BLaER1 treated with 17β-estradiol and CSF1 and Interleukin-3, amounts not matched to agents 10 nM and 100 nM (cell line): ENCODE measurements around the gene RPL28.
"Not testable (repeated sequence)": the region's sequence is repeated elsewhere in the genome, so short reads cannot be mapped to it uniquely, and the experiment has no call there.

Experiments used
- H3K27ac ChIP-seq, 11 experiments: shearing (Covaris generic); formaldehyde crosslinking; 2 replicates each; pipeline ENCODE4 v1.8.1; 2022
- H3K27me3 ChIP-seq, 11 experiments: shearing (Covaris generic); formaldehyde crosslinking; 2 replicates each; pipeline ENCODE4 v1.8.1; 2022
- H3K36me3 ChIP-seq, 11 experiments: shearing (Covaris generic); formaldehyde crosslinking; 2 replicates each; pipeline ENCODE4 v1.8.1; 2022
- H3K4me1 ChIP-seq, 10 experiments: shearing (Covaris generic); formaldehyde crosslinking; 2 replicates each; pipeline ENCODE4 v1.8.1; 2022
- H3K4me2 ChIP-seq, 11 experiments: shearing (Covaris generic); formaldehyde crosslinking; 2 replicates each; pipeline ENCODE4 v1.8.1; 2022
- H3K4me3 ChIP-seq, 10 experiments: shearing (Covaris generic); formaldehyde crosslinking; 2 replicates each; pipeline ENCODE4 v1.8.1; 2022
- H3K9ac ChIP-seq, 11 experiments: shearing (Covaris generic); formaldehyde crosslinking; 2 replicates each; pipeline ENCODE4 v1.8.1; 2022
- H3K9me3 ChIP-seq, 11 experiments: shearing (Covaris generic); formaldehyde crosslinking; replicated peaks in 1 of 11; 2 replicates each; pipeline ENCODE4 v1.8.1; 2022
- H4K20me1 ChIP-seq, 11 experiments: shearing (Covaris generic); formaldehyde crosslinking; 2 replicates each; pipeline ENCODE4 v1.8.1; 2022
- Cebpa-rat ChIP-seq, 11 experiments: shearing (Covaris generic); IDR thresholded peaks; 2 replicates each; pipeline ENCODE4 v1.8.1; 2022

The RPL28 gene

GRCh38 chr19:55419624-55420236, 34.0 kb downstream of the RPL28 start:
- Histone ChIP-seq H3K27ac (peak overlapping the region in 4 of 11 experiments; percentile 2 to 69 (median 20); a peak in 4 of 22 replicates), H3K9ac (no peak overlapping the region), H4K20me1 (no peaks in the 10 kb centered on the region), H3K9me3 (peaks cover 0 to 17% (median 13%) of the 10 kb centered on the region in 11 experiments; a peak in 20 of 22 replicates), H3K36me3 (no peaks in the 10 kb centered on the region; a peak in 1 of 22 replicates), H3K4me2 (peak overlapping the region in 3 of 11 experiments; percentile 16 to 64 (median 26); a peak in 1 of 22 replicates), H3K4me1 (peaks cover 32 to 57% (median 46%) of the 10 kb centered on the region in 10 experiments), H3K4me3 (peak overlapping the region in 1 of 10 experiments; percentile 20; a peak in 1 of 20 replicates), H3K27me3 (no peaks in the 10 kb centered on the region)
- no peak for TF ChIP-seq Cebpa-rat (IDR thresholded peaks at IDR 0.05)

- not testable (repeated sequence) for H3K27me3 ChIP-seq, H3K4me3 ChIP-seq, H4K20me1 ChIP-seq, H3K36me3 ChIP-seq
- Histone ChIP-seq H3K4me1 (peaks cover 32 to 57% (median 46%) of the 10 kb centered on the region in 10 experiments), H3K9me3 (peaks cover 0 to 17% (median 13%) of the 10 kb centered on the region in 11 experiments; a peak in 20 of 22 replicates), H3K9ac (peak overlapping the region in 6 of 11 experiments; percentile 40 to 51 (median 47); a peak in 9 of 22 replicates), H3K4me2 (peak overlapping the region; percentile 54 to 82 (median 71)), H3K27ac (peak overlapping the region in 8 of 11 experiments; percentile 56 to 76 (median 68); a peak in 16 of 22 replicates)
Measured at GRCh38 chr19:55421281-55421680, 35.5 kb downstream of the RPL28 start.

- Histone ChIP-seq H3K4me2 (no peak overlapping the region), H3K9me3 (peaks cover 0 to 17% (median 13%) of the 10 kb centered on the region in 11 experiments; a peak in 20 of 22 replicates)
- TF ChIP-seq Cebpa-rat (IDR thresholded peaks at IDR 0.05) = no peak
Measured at GRCh38 chr19:55423225-55424005, 37.7 kb downstream of the RPL28 start.

GRCh38 chr19:55424518-55424917, 38.8 kb downstream of the RPL28 start:
- Histone ChIP-seq H4K20me1 (no peaks in the 10 kb centered on the region), H3K4me3 (no peak overlapping the region), H3K36me3 (no peaks in the 10 kb centered on the region; a peak in 1 of 22 replicates), H3K27ac (no peak overlapping the region), H3K27me3 (peaks cover 0 to 6% (median 0%) of the 10 kb centered on the region in 11 experiments; a peak in 1 of 22 replicates), H3K4me2 (no peak overlapping the region), H3K9me3 (peaks cover 0 to 13% (median 9%) of the 10 kb centered on the region in 11 experiments; a peak in 20 of 22 replicates), H3K9ac (no peak overlapping the region), H3K4me1 (peaks cover 15 to 30% (median 23%) of the 10 kb centered on the region in 10 experiments)
- TF ChIP-seq Cebpa-rat (IDR thresholded peaks at IDR 0.05) = no peak

More at GRCh38 chr19:55423225-55424005, 37.7 kb downstream of the RPL28 start:
- no peaks in the 10 kb centered on the region; a peak in 1 of 22 replicates for H3K36me3 ChIP-seq
- H3K4me1 ChIP-seq = peaks cover 18 to 40% (median 31%) of the 10 kb centered on the region in 10 experiments
- H3K4me3 ChIP-seq = no peak overlapping the region
- no peak overlapping the region for H3K27ac ChIP-seq
- H3K27me3 ChIP-seq = no peaks in the 10 kb centered on the region
- H4K20me1 ChIP-seq = no peaks in the 10 kb centered on the region
- H3K9ac ChIP-seq = no peak overlapping the region

GRCh38 chr19:55426042-55426441, 40.3 kb downstream of the RPL28 start:
- no peak overlapping the region for H3K4me3 ChIP-seq
- H3K36me3 ChIP-seq = no peaks in the 10 kb centered on the region
- TF ChIP-seq Cebpa-rat (IDR thresholded peaks at IDR 0.05) = no peak
- H3K4me1 ChIP-seq = peaks cover 12 to 17% (median 14%) of the 10 kb centered on the region in 10 experiments
- no peak overlapping the region for H3K9ac ChIP-seq
- no peak overlapping the region for H3K4me2 ChIP-seq
- H3K27me3 ChIP-seq = peaks cover 0 to 6% (median 0%) of the 10 kb centered on the region in 11 experiments; a peak in 1 of 22 replicates
- H3K9me3 ChIP-seq = peaks cover 5 to 13% (median 11%) of the 10 kb centered on the region in 11 experiments; a peak in 18 of 22 replicates
- no peaks in the 10 kb centered on the region for H4K20me1 ChIP-seq
- H3K27ac ChIP-seq = no peak overlapping the region

GRCh38 chr19:55431183-55431582, 45.5 kb downstream of the RPL28 start:
- TF ChIP-seq Cebpa-rat (IDR thresholded peaks at IDR 0.05) = no peak
- Histone ChIP-seq H3K4me2 (no peak overlapping the region), H3K9me3 (peaks cover 8 to 47% (median 17%) of the 10 kb centered on the region in 11 experiments; a peak in 21 of 22 replicates), H3K4me1 (no peaks in the 10 kb centered on the region; a peak in 1 of 20 replicates), H3K27me3 (peaks cover 0 to 22% (median 9%) of the 10 kb centered on the region in 11 experiments; a peak in 14 of 22 replicates), H3K9ac (no peak overlapping the region), H3K27ac (no peak overlapping the region), H4K20me1 (0 out of 22 replicates have a peak, but pooled peaks cover 0 to under 1% (median 0%) of the 10 kb centered on the region in 11 experiments), H3K36me3 (no peaks in the 10 kb centered on the region), H3K4me3 (no peak overlapping the region)

- peaks cover 8 to 47% (median 17%) of the 10 kb centered on the region in 11 experiments; a peak in 21 of 22 replicates for H3K9me3 ChIP-seq
- peaks cover 0 to 11% (median 0%) of the 10 kb centered on the region in 11 experiments; a peak in 1 of 22 replicates for H4K20me1 ChIP-seq
- H3K36me3 ChIP-seq = no peaks in the 10 kb centered on the region
- no peak for TF ChIP-seq Cebpa-rat (IDR thresholded peaks at IDR 0.05)
- H3K9ac ChIP-seq = no peak overlapping the region
- H3K4me2 ChIP-seq = no peak overlapping the region
- H3K27ac ChIP-seq = no peak overlapping the region
- H3K4me1 ChIP-seq = no peaks in the 10 kb centered on the region; a peak in 1 of 20 replicates
- H3K27me3 ChIP-seq = peaks cover 7 to 35% (median 20%) of the 10 kb centered on the region in 11 experiments; a peak in 19 of 22 replicates
- no peak overlapping the region for H3K4me3 ChIP-seq
Measured at GRCh38 chr19:55432241-55432959, 46.7 kb downstream of the RPL28 start.

GRCh38 chr19:55433292-55433691, 47.6 kb downstream of the RPL28 start:
- Histone ChIP-seq H3K4me1 (no peaks in the 10 kb centered on the region; a peak in 1 of 20 replicates), H3K4me3 (no peak overlapping the region), H3K9me3 (peaks cover 8 to 47% (median 17%) of the 10 kb centered on the region in 11 experiments; a peak in 21 of 22 replicates), H3K36me3 (no peaks in the 10 kb centered on the region), H3K9ac (no peak overlapping the region), H4K20me1 (peaks cover 0 to 11% (median 0%) of the 10 kb centered on the region in 11 experiments; a peak in 2 of 22 replicates), H3K27ac (no peak overlapping the region), H3K27me3 (peaks cover 11 to 44% (median 29%) of the 10 kb centered on the region in 11 experiments), H3K4me2 (no peak overlapping the region)
- TF ChIP-seq Cebpa-rat (IDR thresholded peaks at IDR 0.05) = no peak
